Natural killer cell (primary cell): ENCODE results near the gene DNAJC18. TPM values are rescaled to one million over a fixed set of nuclear protein-coding genes. Genes with fewer than 3 reads are reported as not detected.
A peak's percentile ranks its signal among the peaks of the same experiment; 100 is the strongest.

Experiments used
- ATAC-seq, 3 donors: fragments of 150-1000 bp in 2 of 3; fragments of 200-7000 bp in 1 of 3; cut with Tn5 transposase; 1 replicate in 1 of 3; 2 replicates in 2 of 3; pipeline ENCODE4 v1.10.0; 2021; ENCODE audit warnings: mild to moderate bottlenecking in 2 of 3, moderate library complexity in 2 of 3
- DNase-seq, 2 donors: peaks; one replicate each; pipeline versions ENCODE4 v3.0.0 to v3.0.0-alpha.2; 2013 to 2021; ENCODE audit warnings: mixed read lengths in 1 of 2
- H3K27ac ChIP-seq: one replicate; pipeline ENCODE4 v1.5.1; 2013; ENCODE audit warnings: mild to moderate bottlenecking, low read length
- H3K27me3 ChIP-seq: one replicate; pipeline ENCODE4 v1.6.1; 2013; ENCODE audit warnings: low read length; ENCODE audit not compliant: control insufficient read depth, insufficient read depth
- H3K36me3 ChIP-seq: one replicate; pipeline ENCODE4 v1.6.1; 2013; ENCODE audit warnings: low read length; ENCODE audit not compliant: control insufficient read depth, insufficient read depth
- H3K4me1 ChIP-seq: one replicate; pipeline ENCODE4 v1.6.1; 2013; ENCODE audit warnings: low read length; ENCODE audit not compliant: control insufficient read depth, insufficient read depth
- H3K4me3 ChIP-seq: one replicate; pipeline ENCODE4 v1.5.1; 2013; ENCODE audit warnings: low read length
- H3K9me3 ChIP-seq: one replicate; pipeline ENCODE4 v1.6.1; 2013; ENCODE audit warnings: low read length; ENCODE audit not compliant: control insufficient read depth, insufficient read depth
- H3K27ac Mint-ChIP-seq, 2 donors: one replicate each; pipeline ENCODE4 v1.8.0; 2022; ENCODE audit warnings: mild to moderate bottlenecking in 2 of 2, mixed read lengths in 2 of 2, moderate library complexity in 1 of 2
- H3K27me3 Mint-ChIP-seq, 2 donors: one replicate each; pipeline ENCODE4 v1.8.0; 2022; ENCODE audit warnings: low read depth in 2 of 2, mixed read lengths in 2 of 2
- H3K36me3 Mint-ChIP-seq: one replicate; pipeline ENCODE4 v1.8.0; 2022; ENCODE audit warnings: mixed read lengths
- H3K4me1 Mint-ChIP-seq, 2 donors: one replicate each; pipeline ENCODE4 v1.8.0; 2022; ENCODE audit warnings: mixed read lengths in 2 of 2
- H3K4me3 Mint-ChIP-seq: one replicate; pipeline ENCODE4 v1.8.0; 2022; ENCODE audit warnings: mild to moderate bottlenecking, moderate library complexity, mixed read lengths
- H3K9me3 Mint-ChIP-seq, 2 donors: one replicate each; pipeline ENCODE4 v1.8.0; 2022; ENCODE audit warnings: mixed read lengths in 2 of 2
- CTCF ChIP-seq: fragments of 200-600 bp; IDR thresholded peaks from one replicate; pipeline ENCODE4 v1.8.0; 2022; ENCODE audit warnings: antibody characterized with exemption
- WGBS: methylation state at CpG from one replicate; pipeline ENCODE4 v1.1.7; 2013; ENCODE audit warnings: missing lambda C conversion rate; ENCODE audit not compliant: insufficient coverage; 5-methylcytosine and 5-hydroxymethylcytosine counted together
- intact Hi-C: fragments of 100-400 bp; cut with micrococcal nuclease; formaldehyde crosslinking; loops from one replicate; pipeline ENCODE4 v1.14.2; 2022
- total RNA-seq, 4 donors: library from RNA; stranded (reverse); fragments of 120-200 nt in 1 of 4; gene quantifications; one replicate each; pipeline versions ENCODE4 v1.2.3 to v1.2.4, GENCODE V29; 2013 to 2022

Gene DNAJC18
- total RNA-seq, 3 donors from 2014 or later (not counting 1 experiment from before 2014, with no cell fraction given) = 2.9 to 4.9 (median 3.6) TPM

DNA sequence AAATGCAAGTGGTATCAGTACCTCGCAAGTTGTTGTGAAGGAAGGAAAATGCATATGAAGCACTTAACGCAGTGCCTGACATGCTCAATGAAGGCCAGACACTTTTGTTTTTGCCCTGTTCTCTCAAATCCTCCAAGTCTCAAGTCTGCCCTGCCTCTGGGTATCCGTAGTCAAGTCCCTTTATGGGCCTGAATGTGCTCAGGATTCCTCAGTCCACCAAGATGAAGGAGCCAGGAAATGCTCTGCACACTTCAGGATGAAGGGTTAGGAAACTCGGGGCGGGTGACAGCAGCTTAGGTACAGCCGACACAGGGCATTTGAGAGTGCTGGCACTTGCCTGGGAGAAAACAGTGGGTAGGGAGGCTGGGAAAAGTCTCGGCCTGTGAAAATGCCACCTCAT lies 21.9 kb upstream of the DNAJC18 start:
- WGBS = 85% methylated on average over 7 of the region's 7 CpGs

GRCh38 chr5:139460455-139460854 lies 21.1 kb upstream of the DNAJC18 start:
- DNase-seq = no peak
- H3K27me3 Mint-ChIP-seq = no peaks in the 10 kb centered on the region
- intact Hi-C loops = no loop called here
- H3K4me1 Mint-ChIP-seq = peaks cover 33 to 43% of the 10 kb centered on the region in 2 donors
- H3K4me3 ChIP-seq = no peak overlapping the region
- H3K9me3 ChIP-seq = no peaks in the 10 kb centered on the region
- no peaks in the 10 kb centered on the region for H3K36me3 Mint-ChIP-seq
- H3K27ac ChIP-seq = no peak overlapping the region
- H3K4me3 Mint-ChIP-seq = no peak overlapping the region
- no peak for TF ChIP-seq CTCF
- no peaks in the 10 kb centered on the region for H3K27me3 ChIP-seq
- no peaks in the 10 kb centered on the region for H3K9me3 Mint-ChIP-seq
- H3K27ac Mint-ChIP-seq = peak overlapping the region in 1 of 2 donors; percentile 48
- no peak for ATAC-seq
- 91% methylated on average over 1 of the region's 1 CpG for WGBS
- peaks cover 37% of the 10 kb centered on the region for H3K4me1 ChIP-seq
- H3K36me3 ChIP-seq = no peaks in the 10 kb centered on the region

More for the DNA sequence above, 21.9 kb upstream of the DNAJC18 start:
- Histone ChIP-seq H3K4me1 (peaks cover 37% of the 10 kb centered on the region), H3K36me3 (no peaks in the 10 kb centered on the region), H3K4me3 (no peak overlapping the region), H3K9me3 (no peaks in the 10 kb centered on the region), H3K27me3 (no peaks in the 10 kb centered on the region), H3K27ac (no peak overlapping the region)
- peaks cover 32 to 42% of the 10 kb centered on the region in 2 donors for H3K4me1 Mint-ChIP-seq
- no peaks in the 10 kb centered on the region for H3K27me3 Mint-ChIP-seq
- H3K27ac Mint-ChIP-seq = peak overlapping the region in 1 of 2 donors; percentile 48
- no peaks in the 10 kb centered on the region for H3K36me3 Mint-ChIP-seq
- ATAC-seq (no peak), DNase-seq (no peak)
- H3K4me3 Mint-ChIP-seq = no peak overlapping the region
- intact Hi-C loops = no loop called here
- no peaks in the 10 kb centered on the region for H3K9me3 Mint-ChIP-seq
- TF ChIP-seq CTCF = no peak

- Mint-ChIP-seq H3K27ac (peak overlapping the region; percentile 57 to 92), H3K4me1 (peaks cover 33 to 52% of the 10 kb centered on the region in 2 donors), H3K4me3 (no peak overlapping the region), H3K36me3 (no peaks in the 10 kb centered on the region), H3K27me3 (no peaks in the 10 kb centered on the region), H3K9me3 (no peaks in the 10 kb centered on the region)
- Histone ChIP-seq H3K27ac (peak overlapping the region; percentile 61), H3K27me3 (no peaks in the 10 kb centered on the region), H3K4me1 (peaks cover 41% of the 10 kb centered on the region), H3K36me3 (no peaks in the 10 kb centered on the region), H3K4me3 (no peak overlapping the region), H3K9me3 (no peaks in the 10 kb centered on the region)
- WGBS = 77% methylated on average over 8 of the region's 8 CpGs
- no peak for TF ChIP-seq CTCF
- intact Hi-C loops = loop anchor here (5.0 to 10.0 kb wide), 2 partner anchors 57 to 255 kb away; partner anchors contain the start of gene SPATA24
- no peak for ATAC-seq
- DNase-seq = no peak
Measured at GRCh38 chr5:139459451-139459934, 20.2 kb upstream of the DNAJC18 start.
